T-helper 2 cell treated with Interferon-gamma antibody and Interleukin-4, amounts not matched to agents 5 μg/mL and 100 μg/mL, for 36 hours (primary cell): ENCODE results near the gene POU2AF1.
"Not testable (repeated sequence)": the region's sequence is repeated elsewhere in the genome, so short reads cannot be mapped to it uniquely, and the experiment has no call there.

Source experiments
- DNase-seq: peaks from one replicate; pipeline ENCODE4 v3.0.0; 2021; ENCODE audit warnings: low spot score
- H3K27ac Mint-ChIP-seq: one replicate; pipeline ENCODE4 v1.8.0; 2021; ENCODE audit warnings: mild to moderate bottlenecking, mixed read lengths
- H3K27me3 Mint-ChIP-seq: one replicate; pipeline ENCODE4 v1.8.0; 2021; ENCODE audit warnings: low read depth, mixed read lengths
- H3K36me3 Mint-ChIP-seq: one replicate; pipeline ENCODE4 v1.8.0; 2021; ENCODE audit warnings: low read depth, mixed read lengths
- H3K4me1 Mint-ChIP-seq: one replicate; pipeline ENCODE4 v1.8.0; 2021; ENCODE audit warnings: low read depth, mixed read lengths
- H3K4me3 Mint-ChIP-seq: one replicate; pipeline ENCODE4 v1.8.0; 2022; ENCODE audit warnings: mild to moderate bottlenecking, moderate library complexity, mixed read lengths
- H3K9me3 Mint-ChIP-seq: one replicate; pipeline ENCODE4 v1.8.0; 2021; ENCODE audit warnings: mixed read lengths

POU2AF1 gene

DNA sequence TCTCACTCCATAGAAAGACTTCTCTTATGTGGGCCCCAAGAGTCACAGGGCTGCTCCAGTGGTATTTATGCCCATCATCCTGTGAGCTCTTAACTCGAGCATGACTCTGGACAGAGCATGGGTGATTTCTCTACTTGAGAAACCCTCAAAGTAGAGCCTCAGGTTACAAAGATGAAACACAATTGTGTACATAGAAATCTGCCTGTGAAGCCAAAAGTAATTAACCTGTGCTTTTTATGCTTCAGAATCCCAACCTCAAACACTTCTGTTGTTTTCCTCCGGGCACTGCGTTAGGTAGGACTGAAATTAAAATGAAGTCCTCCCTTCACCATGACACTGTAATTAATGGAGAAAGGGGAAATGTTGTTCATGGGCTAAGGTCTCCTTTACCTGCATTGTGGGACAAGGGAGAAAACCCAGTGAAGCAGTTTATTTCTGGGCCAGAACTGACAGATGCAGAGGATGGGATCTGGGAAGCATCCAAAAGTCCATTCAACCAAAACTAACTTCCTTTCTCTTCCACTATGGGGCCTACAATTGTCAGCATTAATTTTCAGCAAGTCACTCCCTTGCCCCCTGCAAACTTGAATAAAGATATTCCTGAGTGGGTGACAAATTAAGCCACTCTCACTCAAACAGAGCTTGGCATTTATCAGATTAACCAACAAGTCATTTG, 24.1 kb upstream of the POU2AF1 start:
- Mint-ChIP-seq H3K9me3 (peaks cover 14% of the 10 kb centered on the region), H3K27me3 (no peaks in the 10 kb centered on the region), H3K36me3 (no peaks in the 10 kb centered on the region), H3K27ac (no peak overlapping the region), H3K4me1 (peaks cover 8% of the 10 kb centered on the region), H3K4me3 (no peak overlapping the region)
- no peak for DNase-seq

DNA sequence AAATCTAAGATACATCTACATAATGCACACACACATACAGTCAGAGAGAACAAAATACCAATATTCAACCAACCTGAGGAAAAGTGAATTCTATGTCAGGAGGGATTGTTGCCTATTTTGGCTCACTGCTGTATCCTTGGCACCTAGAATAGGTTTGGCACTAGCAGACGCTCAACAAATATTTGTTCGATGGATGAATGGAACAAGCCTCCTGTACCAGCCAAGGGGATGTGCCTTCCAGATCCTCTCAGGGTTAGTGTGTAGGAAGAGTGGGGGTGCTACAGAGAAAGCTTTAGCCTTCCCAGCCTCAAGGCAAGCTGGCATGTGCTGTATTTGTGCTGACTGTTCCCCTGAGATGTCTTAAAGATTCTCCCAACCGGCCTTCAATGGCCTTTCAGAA, 23.3 kb upstream of the POU2AF1 start:
- Mint-ChIP-seq H3K9me3 (peaks cover 14% of the 10 kb centered on the region), H3K36me3 (no peaks in the 10 kb centered on the region), H3K4me1 (peaks cover 8% of the 10 kb centered on the region), H3K27ac (no peak overlapping the region), H3K4me3 (no peak overlapping the region), H3K27me3 (no peaks in the 10 kb centered on the region)
- no peak for DNase-seq

DNA sequence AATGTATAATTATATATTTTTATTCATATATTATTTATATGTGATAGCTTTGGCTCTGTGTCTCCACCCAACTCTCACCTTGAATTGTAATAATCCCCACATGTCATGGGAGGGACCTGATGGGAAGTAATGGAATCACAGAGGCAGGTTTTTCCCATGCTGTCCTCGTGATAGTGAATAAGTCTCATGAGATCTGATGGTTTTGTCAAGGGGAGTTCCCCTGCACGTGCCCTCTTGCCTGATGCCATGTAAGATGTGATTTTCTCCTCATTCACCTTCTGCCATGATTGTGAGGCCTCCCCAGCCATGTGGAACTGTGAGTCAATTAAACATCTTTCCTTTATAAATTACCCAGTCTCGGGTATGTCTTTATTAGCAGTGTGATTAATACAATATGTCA, 22.9 kb upstream of the POU2AF1 start:
- peaks cover 14% of the 10 kb centered on the region for H3K9me3 Mint-ChIP-seq
- not testable (repeated sequence) for H3K4me1 Mint-ChIP-seq, DNase-seq, H3K36me3 Mint-ChIP-seq, H3K27ac Mint-ChIP-seq, H3K4me3 Mint-ChIP-seq, H3K27me3 Mint-ChIP-seq

DNA sequence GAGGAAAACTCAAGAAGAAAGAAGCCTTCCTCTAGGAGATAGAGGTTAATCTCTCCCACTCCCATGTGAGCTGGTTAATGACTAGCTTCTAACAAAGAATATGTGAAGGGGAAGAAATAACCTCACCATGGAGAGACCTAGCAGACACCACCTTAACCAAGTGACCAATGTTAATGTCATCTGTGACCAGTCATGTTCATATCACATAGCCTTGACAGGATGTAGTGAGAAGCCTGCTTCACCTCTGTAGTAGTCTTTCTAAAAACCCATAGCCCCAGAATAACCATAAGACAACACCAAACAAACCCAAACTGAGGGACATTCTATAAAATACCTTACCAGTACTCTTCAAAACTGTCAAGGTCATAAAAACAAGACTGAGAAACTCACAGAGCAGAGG, 21.5 kb upstream of the POU2AF1 start:
- Mint-ChIP-seq H3K27me3 (no peaks in the 10 kb centered on the region), H3K36me3 (no peaks in the 10 kb centered on the region), H3K4me3 (no peak overlapping the region), H3K9me3 (peaks cover 14% of the 10 kb centered on the region), H3K27ac (no peak overlapping the region), H3K4me1 (peaks cover 8% of the 10 kb centered on the region)
- DNase-seq: no peak

DNA sequence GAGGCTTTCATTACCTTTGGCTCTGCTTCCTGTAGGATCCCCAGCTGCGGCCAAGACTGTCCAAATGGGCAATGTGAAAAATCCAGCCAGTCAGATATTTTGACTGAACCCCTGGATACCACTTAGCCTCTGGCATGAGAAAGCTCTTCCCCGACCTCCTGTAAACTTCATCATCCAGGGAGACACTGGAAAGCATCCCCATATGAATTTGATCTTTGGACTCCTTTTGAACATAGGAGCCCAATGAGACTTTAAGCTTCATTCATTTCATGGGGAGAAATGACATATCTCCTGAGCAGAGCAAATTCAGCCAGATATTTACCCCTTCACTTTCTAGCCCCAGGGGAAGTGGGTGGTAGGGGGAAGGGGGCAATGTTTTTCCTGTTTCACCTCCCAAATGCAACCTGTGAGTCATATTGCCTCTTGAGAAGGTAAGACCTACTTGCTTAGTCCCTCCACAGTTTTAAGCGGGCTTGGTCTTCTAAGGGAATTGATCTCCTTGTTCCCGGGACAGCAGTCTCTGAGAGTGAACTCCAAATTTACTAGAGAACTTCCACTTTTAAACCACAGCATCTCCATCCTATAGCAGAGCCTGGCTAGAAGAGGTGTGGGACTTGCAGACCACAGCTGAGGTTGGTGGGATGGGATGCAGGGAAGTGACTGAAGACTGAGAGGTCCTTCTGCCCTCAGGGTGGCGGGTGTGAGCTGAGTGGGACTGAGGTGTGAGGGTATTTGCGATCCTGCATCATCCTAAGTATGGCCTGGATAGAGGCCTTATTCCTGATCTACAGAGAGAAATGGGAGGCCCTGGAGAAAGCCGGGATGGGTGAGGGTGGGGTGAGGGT, 20.3 kb upstream of the POU2AF1 start:
- DNase-seq: no peak
- no peak overlapping the region for H3K4me3 Mint-ChIP-seq
- H3K4me1 Mint-ChIP-seq: peaks cover 8% of the 10 kb centered on the region
- H3K27me3 Mint-ChIP-seq: no peaks in the 10 kb centered on the region
- peaks cover 14% of the 10 kb centered on the region for H3K9me3 Mint-ChIP-seq
- H3K36me3 Mint-ChIP-seq: no peaks in the 10 kb centered on the region
- H3K27ac Mint-ChIP-seq: no peak overlapping the region

DNA sequence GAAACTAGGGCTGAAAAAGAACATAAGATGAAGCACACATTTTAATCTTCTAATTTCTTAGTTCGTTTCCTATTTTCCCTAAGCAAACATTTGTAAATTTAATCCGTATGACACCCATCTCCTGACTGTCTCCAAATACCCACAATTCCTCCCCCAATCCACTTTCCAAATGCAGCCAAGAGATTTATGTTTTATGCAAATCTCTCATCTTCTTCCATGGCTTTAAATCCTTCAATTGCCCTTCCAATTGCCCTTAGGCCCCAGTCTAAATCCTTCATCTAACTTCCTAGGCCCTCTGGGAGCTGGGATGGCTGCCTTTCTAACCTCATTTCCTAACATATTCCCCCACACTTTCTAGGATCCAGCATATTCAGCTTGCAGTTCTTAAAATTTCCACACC, 18.0 kb upstream of the POU2AF1 start:
- Mint-ChIP-seq H3K27me3 (no peaks in the 10 kb centered on the region), H3K4me1 (peaks cover 8% of the 10 kb centered on the region), H3K27ac (no peak overlapping the region), H3K4me3 (no peak overlapping the region), H3K9me3 (no peaks in the 10 kb centered on the region), H3K36me3 (no peaks in the 10 kb centered on the region)
- no peak for DNase-seq

DNA sequence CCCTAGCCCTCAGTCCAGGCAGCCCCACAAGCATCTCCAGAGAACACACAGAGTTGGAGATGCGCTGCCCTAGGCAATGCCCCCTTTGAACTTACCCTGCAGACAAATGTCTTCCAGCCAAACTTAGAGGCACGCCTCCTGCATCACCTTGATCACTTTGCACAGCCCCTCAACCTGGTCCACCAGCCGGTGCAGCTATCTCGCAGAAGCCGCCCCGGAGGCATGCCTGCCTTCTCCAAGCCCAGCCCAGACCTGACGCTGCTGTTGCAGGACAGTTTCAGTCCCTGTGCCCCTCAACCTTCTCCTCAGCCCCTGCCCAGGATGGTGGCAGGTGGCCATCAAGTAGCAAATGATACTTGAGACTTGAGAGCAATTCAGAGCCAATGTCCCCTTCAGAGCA, 16.7 kb upstream of the POU2AF1 start:
- no peak overlapping the region for H3K4me3 Mint-ChIP-seq
- no peak overlapping the region for H3K27ac Mint-ChIP-seq
- H3K27me3 Mint-ChIP-seq: no peaks in the 10 kb centered on the region
- peaks cover 8% of the 10 kb centered on the region for H3K4me1 Mint-ChIP-seq
- DNase-seq: no peak
- no peaks in the 10 kb centered on the region for H3K9me3 Mint-ChIP-seq
- H3K36me3 Mint-ChIP-seq: no peaks in the 10 kb centered on the region

DNA sequence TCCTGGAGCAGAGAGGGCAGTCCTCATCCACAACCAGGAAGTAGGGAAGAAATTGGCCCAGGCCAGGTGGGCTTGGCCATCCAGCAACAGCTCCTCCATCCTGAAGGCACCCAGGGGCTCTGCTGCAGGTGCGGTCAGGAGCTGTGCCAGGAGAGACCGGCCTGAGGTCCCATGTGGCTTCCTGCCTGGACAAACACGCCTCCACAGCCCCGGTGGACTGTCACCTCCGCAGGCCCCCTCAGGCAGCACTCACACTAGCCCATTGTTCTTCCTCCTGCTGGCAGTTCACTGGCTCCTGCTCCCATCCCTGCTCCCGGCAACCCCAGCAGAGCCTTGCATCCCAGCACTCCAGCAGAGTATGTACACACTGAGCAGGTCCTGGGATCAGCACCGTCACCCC, 16.0 kb upstream of the POU2AF1 start:
- H3K4me1 Mint-ChIP-seq: peaks cover 8% of the 10 kb centered on the region
- H3K9me3 Mint-ChIP-seq: no peaks in the 10 kb centered on the region
- no peaks in the 10 kb centered on the region for H3K27me3 Mint-ChIP-seq
- H3K4me3 Mint-ChIP-seq: no peak overlapping the region
- H3K27ac Mint-ChIP-seq: no peak overlapping the region
- DNase-seq: no peak
- no peaks in the 10 kb centered on the region for H3K36me3 Mint-ChIP-seq

DNA sequence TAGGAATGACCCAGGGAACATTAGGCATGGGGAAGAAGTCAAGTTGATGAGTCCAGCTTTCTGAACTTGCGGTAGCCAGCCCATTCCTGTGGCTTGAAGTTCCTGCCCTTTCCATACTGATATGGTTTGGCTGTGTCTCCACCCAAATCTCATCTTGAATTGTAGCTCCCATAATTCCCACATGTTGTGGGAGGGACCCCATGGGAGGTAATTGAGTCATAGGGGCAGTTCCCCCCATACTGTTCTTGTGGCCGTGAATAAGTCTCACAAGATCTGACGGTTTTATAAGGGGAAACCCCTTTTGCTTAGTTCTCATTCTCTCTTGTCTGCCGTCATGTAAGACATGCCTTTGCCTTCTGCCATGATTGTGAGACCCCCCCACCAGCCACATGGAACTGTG, 15.1 kb upstream of the POU2AF1 start:
- not testable (repeated sequence) for H3K27me3 Mint-ChIP-seq, H3K9me3 Mint-ChIP-seq, H3K4me1 Mint-ChIP-seq

DNA sequence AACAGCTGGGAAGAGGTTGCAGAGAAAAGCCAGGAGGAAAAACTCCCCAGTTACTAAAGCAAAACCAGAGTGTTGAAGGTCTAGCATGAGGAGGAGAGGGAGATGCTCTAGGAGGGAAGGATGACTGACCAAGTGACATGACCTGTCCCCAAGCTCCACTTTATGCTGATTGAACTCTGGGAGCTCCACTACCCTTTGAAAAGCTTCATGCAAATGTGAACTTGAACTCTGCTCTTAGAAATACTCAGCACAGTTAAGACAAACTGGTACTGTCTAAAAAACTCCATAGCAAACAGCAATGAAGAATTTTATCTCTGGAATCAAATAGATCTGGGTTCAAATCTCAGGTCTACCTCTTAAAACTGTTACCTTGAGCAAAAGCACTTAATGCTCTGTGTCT, 14.5 kb upstream of the POU2AF1 start:
- H3K4me1 Mint-ChIP-seq: no peaks in the 10 kb centered on the region

More for the DNA sequence above, 15.1 kb upstream of the POU2AF1 start:
- not testable (repeated sequence) for H3K36me3 Mint-ChIP-seq, DNase-seq, H3K27ac Mint-ChIP-seq, H3K4me3 Mint-ChIP-seq

DNA sequence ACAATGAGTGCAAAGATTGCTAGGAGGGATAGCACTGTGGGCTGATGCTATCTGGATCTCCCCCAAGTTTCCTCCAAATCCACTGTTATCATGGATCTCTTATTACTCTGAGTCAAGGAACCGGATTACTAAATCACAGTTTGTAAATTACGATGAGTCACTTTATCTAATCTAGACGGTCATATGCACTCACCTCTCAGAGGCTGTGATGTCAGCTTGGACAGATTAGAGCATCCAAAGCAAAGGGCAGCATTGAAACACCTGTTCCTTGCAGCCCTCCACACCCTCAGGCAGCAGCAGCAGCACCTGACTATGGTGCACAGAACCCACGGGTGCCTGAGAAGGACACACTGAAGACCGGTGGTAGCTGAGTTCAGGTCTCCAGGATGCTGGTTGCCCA, 14.0 kb upstream of the POU2AF1 start:
- Mint-ChIP-seq H3K27ac (no peak overlapping the region), H3K4me3 (no peak overlapping the region), H3K9me3 (no peaks in the 10 kb centered on the region), H3K36me3 (no peaks in the 10 kb centered on the region), H3K4me1 (no peaks in the 10 kb centered on the region), H3K27me3 (no peaks in the 10 kb centered on the region)
- DNase-seq: no peak

More for the DNA sequence above, 14.5 kb upstream of the POU2AF1 start:
- no peaks in the 10 kb centered on the region for H3K36me3 Mint-ChIP-seq
- no peak overlapping the region for H3K27ac Mint-ChIP-seq
- H3K27me3 Mint-ChIP-seq: no peaks in the 10 kb centered on the region
- no peak for DNase-seq
- no peak overlapping the region for H3K4me3 Mint-ChIP-seq
- no peaks in the 10 kb centered on the region for H3K9me3 Mint-ChIP-seq

DNA sequence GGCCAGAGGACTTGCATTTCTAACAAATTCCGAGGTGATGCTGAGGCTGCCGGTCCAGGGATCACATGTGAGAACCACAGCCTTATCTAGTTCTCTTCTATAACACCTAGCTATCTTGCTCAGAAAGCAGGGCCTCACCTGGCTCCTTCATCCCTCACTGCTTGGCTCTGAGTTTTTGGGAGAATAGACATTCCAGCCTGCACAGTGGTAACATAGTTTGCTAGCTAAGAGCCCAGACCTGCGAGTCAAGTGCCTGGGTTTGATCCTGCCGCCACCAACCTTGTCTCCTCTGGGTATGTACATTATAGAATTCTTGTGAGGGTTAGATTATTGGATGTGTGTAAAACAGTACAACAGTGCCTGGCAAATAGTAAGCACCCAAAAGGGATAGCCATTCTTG, 13.5 kb upstream of the POU2AF1 start:
- H3K4me1 Mint-ChIP-seq: no peaks in the 10 kb centered on the region
- no peaks in the 10 kb centered on the region for H3K36me3 Mint-ChIP-seq
- no peak overlapping the region for H3K4me3 Mint-ChIP-seq
- H3K27ac Mint-ChIP-seq: no peak overlapping the region
- no peaks in the 10 kb centered on the region for H3K9me3 Mint-ChIP-seq
- H3K27me3 Mint-ChIP-seq: no peaks in the 10 kb centered on the region
- DNase-seq: no peak

DNA sequence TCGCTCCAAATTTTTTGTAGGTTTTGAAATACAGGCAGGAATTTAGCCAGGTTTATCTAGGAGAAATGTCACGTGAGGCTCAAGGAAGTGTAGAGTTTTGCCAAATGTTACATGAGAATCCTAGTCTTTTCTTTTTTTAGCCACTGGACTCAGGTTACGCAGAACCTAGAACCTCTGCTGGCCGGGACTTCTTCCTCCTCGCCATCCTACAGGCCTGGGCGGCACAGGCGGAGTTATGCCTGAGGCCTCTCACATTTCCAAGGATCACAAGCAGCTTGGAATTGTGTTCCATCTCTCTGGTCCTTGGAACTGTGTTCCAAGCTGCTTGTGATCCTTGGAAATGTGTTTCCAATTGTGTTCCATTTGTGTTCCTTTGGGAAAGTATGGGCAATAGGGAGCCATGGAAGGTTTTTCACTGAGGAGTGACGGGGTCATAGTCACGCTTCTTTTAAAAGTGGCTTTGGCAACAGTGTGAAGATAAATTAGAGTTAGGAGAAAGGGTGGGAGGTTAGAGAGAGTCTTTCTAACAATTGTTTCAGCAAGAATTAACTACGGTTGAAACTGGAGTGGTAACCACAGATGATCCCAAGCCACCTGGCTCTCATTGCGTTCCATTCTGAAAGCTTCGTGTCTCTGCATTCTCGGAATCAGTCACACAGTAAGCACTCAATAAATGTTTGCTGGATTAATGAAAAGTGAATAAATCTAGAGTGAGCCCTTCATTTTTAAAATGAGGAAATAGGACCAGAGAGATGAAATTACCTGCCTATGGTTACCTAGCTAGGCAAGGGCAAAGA, 12.5 kb upstream of the POU2AF1 start:
- no peak for DNase-seq
- Mint-ChIP-seq H3K9me3 (no peaks in the 10 kb centered on the region), H3K27ac (no peak overlapping the region), H3K36me3 (no peaks in the 10 kb centered on the region), H3K4me3 (no peak overlapping the region), H3K27me3 (no peaks in the 10 kb centered on the region), H3K4me1 (no peaks in the 10 kb centered on the region)

DNA sequence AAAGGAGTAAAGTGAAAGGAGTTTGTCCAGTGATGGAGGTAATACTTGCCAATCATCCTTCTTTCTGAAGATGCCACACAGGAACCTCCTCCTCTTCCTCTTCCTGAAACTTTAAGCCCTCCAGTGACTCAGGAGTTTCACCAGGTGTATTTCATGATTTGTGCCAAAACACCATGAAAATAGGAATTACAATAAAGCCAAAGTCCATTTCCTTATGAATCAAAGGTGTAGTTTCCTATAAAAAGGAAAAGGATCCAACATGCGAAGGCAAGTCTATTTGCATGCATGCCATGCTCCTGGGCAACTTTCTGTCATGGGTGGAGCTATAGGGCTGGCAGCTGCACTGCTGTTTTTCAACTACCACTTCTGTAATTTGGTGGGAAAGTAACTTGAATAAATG, 9.8 kb upstream of the POU2AF1 start:
- DNase-seq: no peak
- no peaks in the 10 kb centered on the region for H3K4me1 Mint-ChIP-seq
- no peaks in the 10 kb centered on the region for H3K9me3 Mint-ChIP-seq
- no peak overlapping the region for H3K27ac Mint-ChIP-seq
- H3K27me3 Mint-ChIP-seq: no peaks in the 10 kb centered on the region
- no peak overlapping the region for H3K4me3 Mint-ChIP-seq
- no peaks in the 10 kb centered on the region for H3K36me3 Mint-ChIP-seq
